Epithelial cell of proximal tubule (primary cell): Measurements from ENCODE around the gene TUBA4B. TPM values are rescaled to one million over a fixed set of nuclear protein-coding genes. Genes with fewer than 3 reads are reported as not detected.

ENCODE experiments used
- DNase-seq: peaks from one replicate; pipeline ENCODE4 v3.0.0-alpha.2; 2011; ENCODE audit warnings: low read depth
- H3K4me3 ChIP-seq: 2 replicates; pipeline ENCODE4 v1.5.1; 2011; ENCODE audit warnings: low read depth, mild to moderate bottlenecking, low read length
- total RNA-seq: library from RNA; depleted of rRNA; stranded (reverse); fragments of >200 nt; gene quantifications from 2 replicates; pipeline ENCODE4 v1.2.3, GENCODE V29; 2015
- TF ChIP-seq, protein P1 (sequence below): conservative IDR thresholded peaks from 2 replicates; pipeline ENCODE4 v1.5.1; 2012; ENCODE audit warnings: low read depth, mild to moderate bottlenecking, low read length

Gene TUBA4B
- total RNA-seq, 1 donor from 2014 or later: 0.52 TPM

DNA sequence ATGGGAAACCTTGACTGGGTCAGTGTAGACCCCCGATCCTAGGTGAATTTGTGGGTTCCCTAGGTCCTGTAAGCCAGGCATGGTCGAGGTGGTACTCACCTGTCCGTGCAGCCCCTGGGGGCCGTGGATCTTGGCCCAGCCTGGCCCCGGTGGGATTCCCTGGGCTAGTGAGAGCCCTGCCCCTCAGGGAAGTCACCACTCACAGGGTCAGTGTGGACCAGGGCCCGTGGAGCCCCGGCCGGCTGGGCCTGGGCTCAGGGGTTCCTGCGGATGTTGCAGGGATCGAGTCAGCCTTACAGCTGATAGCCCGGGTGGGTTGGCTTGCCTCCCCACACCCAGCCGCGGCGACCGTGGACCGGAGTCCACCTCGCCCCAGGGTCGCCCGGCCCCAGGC, 24.1 kb upstream of the TUBA4B start:
- TF ChIP-seq, protein P1, sequence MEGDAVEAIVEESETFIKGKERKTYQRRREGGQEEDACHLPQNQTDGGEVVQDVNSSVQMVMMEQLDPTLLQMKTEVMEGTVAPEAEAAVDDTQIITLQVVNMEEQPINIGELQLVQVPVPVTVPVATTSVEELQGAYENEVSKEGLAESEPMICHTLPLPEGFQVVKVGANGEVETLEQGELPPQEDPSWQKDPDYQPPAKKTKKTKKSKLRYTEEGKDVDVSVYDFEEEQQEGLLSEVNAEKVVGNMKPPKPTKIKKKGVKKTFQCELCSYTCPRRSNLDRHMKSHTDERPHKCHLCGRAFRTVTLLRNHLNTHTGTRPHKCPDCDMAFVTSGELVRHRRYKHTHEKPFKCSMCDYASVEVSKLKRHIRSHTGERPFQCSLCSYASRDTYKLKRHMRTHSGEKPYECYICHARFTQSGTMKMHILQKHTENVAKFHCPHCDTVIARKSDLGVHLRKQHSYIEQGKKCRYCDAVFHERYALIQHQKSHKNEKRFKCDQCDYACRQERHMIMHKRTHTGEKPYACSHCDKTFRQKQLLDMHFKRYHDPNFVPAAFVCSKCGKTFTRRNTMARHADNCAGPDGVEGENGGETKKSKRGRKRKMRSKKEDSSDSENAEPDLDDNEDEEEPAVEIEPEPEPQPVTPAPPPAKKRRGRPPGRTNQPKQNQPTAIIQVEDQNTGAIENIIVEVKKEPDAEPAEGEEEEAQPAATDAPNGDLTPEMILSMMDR: no peak
- no peak for DNase-seq
- H3K4me3 ChIP-seq: peak overlapping the region; percentile 76

DNA sequence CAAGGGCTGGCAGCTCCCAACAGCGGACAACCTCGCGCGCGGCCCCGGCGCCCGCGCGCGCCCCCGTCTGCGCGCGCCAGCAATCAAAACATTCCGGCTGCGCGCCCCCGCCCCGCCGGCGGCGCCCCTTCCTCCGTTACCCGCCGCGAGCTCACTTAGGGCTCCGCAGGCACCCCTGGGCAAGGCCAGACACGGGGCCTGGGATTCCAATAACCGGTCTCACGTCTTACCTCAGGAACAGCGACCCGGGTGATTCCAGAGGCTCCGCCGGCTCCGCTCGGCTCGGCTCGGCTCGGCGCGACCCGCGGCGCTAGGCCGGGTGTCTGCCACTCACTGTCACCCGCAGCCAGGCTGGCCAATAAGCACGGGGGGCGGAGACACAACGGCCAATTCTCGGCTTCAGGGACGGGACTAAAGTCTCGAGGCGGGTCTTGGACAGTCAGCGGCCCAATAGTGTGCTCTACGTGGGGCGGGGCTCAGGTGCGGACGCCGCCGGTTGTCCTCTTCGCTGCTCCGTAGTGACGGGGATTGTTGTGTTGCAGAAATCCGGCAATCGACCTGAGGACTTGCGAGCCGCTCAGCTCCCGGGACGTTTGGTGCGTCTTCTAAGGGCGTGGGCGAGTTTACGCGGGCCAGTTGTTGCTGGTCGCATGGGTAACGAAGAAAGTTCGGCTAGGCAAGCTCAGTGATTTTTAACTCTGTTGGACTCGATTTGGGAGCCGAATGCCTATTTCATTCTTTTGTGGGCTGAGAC, 23.6 kb upstream of the TUBA4B start, which contains the start of the genes ANKZF1 and ATG9A:
ANKZF1 (plus strand) TSS at position 502 of the 754 bp plus-strand sequence. CDS start 452 bp downstream, outside the sequence.
ATG9A (minus strand) TSS at position 332 of the 754 bp plus-strand sequence. CDS start 1,612 bp downstream, outside the sequence.
- peak; percentile 79 for DNase-seq
- H3K4me3 ChIP-seq: peak within 1 kb of the TSS; percentile 76
- TF ChIP-seq, protein P1: no peak

DNA sequence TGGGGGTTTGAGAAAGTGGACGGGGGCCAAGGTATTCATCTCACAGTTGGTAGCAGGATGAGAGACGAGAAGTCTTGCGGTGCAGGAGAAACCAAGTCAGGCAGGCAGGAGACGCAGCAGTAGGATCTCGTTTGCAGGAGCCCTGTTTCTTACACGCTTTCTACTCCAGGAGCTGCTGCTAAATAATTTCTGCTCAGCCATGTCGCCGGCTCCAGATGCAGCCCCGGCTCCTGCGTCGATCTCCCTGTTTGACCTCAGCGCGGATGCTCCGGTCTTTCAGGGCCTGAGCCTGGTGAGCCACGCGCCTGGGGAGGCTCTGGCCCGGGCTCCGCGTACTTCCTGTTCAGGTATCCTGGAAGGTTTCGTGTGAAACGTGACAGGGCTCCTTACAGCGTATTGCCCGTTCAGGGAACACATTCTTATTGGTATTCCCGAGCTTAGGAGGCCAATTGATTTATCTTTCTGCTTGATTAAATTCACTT, 22.9 kb upstream of the TUBA4B start:
- TF ChIP-seq, protein P1: no peak

DNA sequence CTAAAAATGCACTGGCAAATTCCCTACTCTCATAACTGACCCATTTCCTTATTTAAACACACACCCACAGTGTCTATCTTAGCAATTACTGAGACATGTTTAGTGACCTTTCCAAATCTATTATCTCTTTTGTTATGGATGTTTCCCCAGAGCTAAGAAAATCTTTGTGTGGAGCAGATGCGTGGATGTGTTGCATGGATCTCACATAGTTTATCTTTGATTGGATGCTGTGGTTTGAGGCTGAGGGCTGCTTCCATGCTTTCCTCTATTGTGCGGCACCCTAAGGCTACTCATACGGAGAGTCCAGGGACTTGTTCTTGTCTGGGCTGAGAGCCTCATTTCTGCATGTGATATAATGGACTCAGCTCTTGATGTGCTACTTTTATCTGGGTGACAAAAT, 18.7 kb upstream of the TUBA4B start:
- no peak for DNase-seq
- no peak overlapping the region for H3K4me3 ChIP-seq
- TF ChIP-seq, protein P1: no peak

More for the DNA sequence above, 22.9 kb upstream of the TUBA4B start:
- DNase-seq: no peak
- H3K4me3 ChIP-seq: peak overlapping the region; percentile 76

GRCh38 chr2:219243291-219243761, 9.7 kb upstream of the TUBA4B start:
- no peak for DNase-seq
- peak overlapping the region; percentile 61 for H3K4me3 ChIP-seq
- TF ChIP-seq, protein P1: no peak

- peak overlapping the region; percentile 96 for H3K4me3 ChIP-seq
- TF ChIP-seq, protein P1: no peak
- no peak for DNase-seq
Measured at GRCh38 chr2:219244789-219245147, 8.3 kb upstream of the TUBA4B start.
